Neural progenitor cell (in vitro differentiated cells): ENCODE data around the gene PTPRG.

Experiments used
- CTCF ChIP-seq: fragments of 200-600 bp; sonication (generic); IDR thresholded peaks from 2 replicates; pipeline ENCODE4 v1.5.1; 2017; ENCODE audit warnings: antibody characterized with exemption, mild to moderate bottlenecking
- EZH2 ChIP-seq: fragments of 200-600 bp; sonication (generic); IDR thresholded peaks from 2 replicates; pipeline ENCODE4 v1.6.1; 2017; ENCODE audit warnings: antibody characterized with exemption, mild to moderate bottlenecking, moderate library complexity
- EZH2phosphoT487 ChIP-seq: fragments of 200-600 bp; sonication (generic); IDR thresholded peaks from 2 replicates; pipeline ENCODE4 v1.6.1; 2017; ENCODE audit warnings: antibody characterized with exemption

GRCh38 chr3:61725851-61726333, 164.5 kb downstream of the PTPRG start:
- TF ChIP-seq EZH2 (no peak), CTCF (no peak), EZH2phosphoT487 (no peak)
